Fibroblast of skin of right biceps (primary cell): ENCODE data around the gene ZNF366.
A peak's percentile ranks its signal among the peaks of the same experiment; 100 is the strongest.
"Not testable (repeated sequence)": the region's sequence is repeated elsewhere in the genome, so short reads cannot be mapped to it uniquely, and the experiment has no call there.

Experiments used
- DNase-seq: peaks from one replicate; pipeline ENCODE4 v3.0.0-alpha.2; 2013

Gene ZNF366

DNA sequence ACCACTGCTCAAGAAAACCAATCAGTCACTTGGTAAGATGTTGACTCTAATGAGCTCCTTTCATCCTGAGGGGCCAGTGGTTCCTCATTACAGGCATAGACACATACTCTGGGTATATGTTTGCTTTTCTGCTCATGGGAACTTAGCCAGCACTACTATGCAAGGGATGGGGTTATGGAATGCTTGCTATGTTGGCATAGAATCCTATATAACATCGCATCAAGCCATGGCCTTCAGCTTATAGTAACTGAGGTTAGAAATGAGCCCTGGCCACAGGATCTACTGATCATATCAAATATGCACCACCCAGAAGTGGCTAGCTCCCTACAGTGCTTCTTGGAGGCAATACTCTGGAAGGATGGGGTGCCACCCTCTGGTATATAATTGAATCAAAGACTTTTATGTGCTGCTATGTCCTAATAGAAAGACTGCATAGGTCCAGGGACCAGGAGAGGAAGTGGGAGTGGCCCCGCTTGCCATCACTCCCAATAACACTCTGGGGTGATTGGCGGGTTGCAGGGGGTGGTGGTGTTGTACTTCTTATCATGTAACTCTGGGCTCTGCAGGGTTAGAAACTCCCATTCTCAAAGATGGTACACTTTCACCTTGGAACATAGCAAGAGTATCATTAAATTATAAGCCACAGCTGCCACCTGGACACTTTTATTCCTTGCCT lies 70.3 kb downstream of the ZNF366 start:
- DNase-seq = peak; percentile 79

DNA sequence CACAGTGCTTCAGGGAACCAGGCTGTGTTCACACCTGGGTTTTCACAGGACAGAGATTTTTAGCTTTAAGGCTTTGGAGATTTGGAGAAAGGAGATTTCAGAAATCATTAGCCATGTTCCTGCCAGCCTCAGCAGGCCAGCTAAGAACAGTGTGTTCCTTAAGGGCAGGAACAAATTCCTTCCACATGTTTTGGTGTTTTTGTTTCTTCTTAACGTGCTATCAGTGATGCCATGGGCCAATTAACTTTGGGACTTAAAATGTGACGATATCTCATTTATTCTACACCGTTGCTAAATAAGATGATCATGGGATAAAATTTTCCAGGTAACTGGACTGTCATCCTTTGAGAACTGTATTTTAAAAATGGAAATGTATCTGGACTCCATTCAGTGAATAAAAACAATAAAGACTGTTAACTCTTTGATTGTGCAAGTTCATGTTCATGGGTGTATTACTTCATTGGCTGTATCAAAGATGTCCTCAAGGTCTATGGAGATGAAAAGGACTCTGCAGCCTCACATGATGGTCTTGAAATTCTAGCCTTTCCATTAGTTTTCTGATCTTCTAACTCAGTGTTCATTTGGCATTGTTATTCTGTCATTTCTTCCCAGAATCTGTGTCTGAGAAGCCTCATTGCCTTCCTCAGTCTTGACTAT lies 72.3 kb downstream of the ZNF366 start:
- no peak for DNase-seq

DNA sequence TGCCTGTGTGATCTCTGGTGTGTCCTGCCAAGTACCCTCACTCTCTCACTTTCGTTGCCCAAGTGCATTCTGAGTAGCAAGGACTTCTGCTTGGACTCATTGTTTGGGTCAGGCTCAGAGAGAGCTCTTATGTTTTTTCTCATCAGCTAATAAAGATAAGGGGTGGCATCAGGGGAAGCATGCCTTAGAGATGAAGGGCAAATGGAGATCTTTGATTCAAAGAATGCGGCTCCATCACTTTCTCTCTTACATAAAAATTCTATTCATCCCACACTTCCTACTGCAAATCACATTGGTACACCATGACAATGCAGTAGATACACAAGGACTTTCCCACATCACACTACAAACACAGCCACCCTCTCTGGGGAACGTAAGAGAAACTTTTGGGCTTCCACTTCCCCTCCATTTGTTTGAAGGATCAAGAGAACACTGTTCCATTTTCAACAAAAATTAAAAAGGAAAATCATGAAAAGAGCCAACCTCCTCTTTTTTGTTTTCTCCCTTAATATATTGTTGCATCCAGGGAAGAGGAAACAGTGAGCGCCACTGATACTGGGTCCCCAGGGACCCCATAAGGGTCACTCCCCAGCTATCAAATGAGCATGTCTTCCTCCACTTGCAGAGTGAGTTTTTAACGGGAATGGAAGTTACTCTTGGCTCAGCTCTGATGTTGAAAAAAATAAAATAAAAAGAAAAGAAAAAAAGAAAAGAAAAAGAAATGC lies 73.0 kb downstream of the ZNF366 start:
- DNase-seq = no peak

DNA sequence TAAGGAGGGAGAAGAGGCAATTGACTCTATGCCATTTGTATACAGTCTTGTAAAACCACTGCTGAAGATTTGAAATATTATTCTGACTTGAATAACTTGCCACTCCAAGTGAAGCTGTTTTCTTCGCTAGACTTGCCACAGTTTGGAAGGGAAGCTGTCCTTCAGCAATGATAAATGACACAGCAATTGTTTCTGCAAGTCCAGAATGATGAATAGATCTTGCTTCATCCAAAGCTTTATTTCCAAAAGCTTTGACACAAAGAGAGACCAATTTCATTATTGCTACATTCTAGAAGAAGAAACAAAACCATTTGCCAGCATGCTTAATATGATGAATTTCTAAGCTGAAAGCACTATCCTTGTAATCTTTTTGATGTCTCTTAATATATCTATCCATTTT lies 73.7 kb downstream of the ZNF366 start:
- no peak for DNase-seq

DNA sequence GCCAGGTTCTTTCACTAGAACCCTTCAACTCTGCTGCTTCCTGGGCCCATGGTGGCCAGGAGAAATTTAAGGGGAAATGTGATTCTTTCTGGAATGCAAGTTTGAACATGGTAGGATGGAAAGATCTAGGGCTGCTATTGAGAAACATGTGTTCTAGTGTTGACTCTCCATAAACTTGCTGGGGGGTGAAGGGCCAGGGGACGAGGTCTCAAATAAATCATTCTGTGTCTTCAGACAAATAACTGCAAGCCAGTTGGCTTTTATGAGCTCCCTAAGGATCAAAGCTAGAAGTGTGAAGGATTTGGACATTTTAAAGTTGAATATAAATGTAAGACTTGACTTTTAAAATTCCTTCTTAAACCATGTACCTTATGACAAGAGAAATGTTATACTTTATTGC lies 78.5 kb downstream of the ZNF366 start:
- DNase-seq = no peak

DNA sequence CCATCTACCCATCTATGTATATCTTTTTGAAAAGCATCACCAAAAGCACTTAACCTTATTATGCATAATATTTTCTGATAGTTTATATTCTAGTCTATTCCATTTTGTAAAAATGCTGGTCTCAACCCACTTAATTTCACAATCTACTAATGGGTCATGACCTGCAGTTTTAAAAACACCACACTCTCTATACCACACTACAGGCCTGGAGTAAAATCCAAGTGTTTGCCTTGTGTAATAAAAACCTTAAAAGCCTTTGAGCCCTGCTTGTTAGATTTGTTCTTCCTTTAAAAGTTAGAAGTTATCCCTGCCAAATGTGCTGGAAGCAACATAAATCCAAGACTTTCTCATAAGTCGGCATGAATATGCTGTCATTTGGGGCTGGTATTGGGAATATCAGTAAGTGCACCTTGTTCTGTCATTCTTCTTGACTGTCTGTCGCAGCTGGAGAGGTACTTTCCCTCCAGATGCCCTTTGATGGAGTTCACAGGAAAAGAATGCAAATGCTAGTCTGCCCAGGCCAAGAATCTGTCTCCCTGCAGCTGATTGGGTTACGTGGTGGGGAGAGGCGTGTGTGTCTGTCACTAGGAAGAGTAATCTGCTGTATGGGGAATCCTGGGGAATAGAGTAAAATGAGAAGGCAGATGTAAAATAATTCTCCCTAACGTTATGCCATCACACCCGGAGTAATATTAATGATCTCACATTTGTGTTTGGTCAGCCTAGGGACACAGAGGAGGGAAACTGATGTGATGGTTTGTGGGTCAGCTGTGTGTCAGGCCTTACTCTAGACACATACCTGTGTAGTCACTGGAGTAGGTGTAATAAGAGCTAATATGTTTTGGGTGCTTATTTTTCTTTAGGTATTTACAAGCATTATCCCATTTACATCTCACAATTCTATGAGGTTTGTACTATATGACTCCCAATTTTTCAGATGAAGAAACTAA lies 79.4 kb downstream of the ZNF366 start:
- DNase-seq = peak; percentile 46

DNA sequence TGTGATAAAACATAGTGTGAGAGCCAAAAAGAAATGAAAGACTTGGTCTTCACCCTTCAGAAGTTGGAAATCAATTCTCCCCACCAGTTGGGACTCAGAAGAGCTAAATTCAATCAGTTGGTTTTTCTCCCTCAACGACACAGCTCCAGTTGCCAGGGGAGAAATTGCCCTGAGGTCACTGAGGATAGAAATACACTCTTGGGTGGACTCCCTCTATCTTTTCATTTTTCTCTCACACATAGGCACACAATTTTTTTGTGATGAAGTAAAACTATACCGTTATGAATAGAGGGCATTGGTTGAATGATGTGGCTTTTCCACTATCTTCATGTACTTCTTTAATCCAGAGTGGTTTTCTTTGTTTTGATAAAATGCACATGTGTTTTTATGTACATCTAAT lies 80.2 kb downstream of the ZNF366 start:
- no peak for DNase-seq

DNA sequence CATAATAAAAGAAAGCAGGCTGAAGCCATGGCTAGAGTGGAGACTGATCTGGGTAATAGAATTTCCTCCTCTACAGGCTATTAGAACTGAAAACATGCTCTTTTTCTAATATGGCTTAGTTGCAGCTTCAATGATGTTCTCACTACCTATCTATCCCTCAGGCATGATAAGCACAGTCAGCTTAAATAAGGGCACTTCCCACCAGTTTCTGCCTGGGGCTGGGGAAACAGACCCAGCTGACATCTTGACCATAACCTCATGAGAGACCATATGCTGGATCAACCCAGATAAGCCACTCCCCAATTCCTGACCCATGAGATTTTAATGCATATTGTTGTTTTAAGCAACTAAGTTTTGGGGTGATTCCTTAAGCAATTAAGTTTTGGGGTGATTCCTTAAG lies 81.2 kb downstream of the ZNF366 start:
- no peak for DNase-seq

DNA sequence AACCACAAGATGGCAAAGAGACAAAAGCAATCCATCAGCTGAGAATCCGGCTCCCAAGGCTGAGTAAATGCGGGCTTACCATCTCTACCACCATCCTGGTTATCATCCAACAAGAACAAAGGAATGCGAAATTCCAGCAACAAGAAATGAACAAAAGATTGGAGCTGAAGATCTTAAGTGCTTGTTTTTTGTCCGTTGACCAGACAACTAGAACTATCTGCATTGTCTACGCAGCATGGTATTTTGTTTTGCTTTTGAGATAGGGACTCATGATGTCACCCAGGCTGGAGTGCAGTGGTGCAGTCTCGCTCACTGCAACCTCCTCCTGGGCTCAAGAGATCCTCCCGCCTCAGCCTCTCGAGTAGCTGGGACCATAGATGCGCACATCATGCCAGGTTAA lies 88.9 kb downstream of the ZNF366 start:
- no peak for DNase-seq

DNA sequence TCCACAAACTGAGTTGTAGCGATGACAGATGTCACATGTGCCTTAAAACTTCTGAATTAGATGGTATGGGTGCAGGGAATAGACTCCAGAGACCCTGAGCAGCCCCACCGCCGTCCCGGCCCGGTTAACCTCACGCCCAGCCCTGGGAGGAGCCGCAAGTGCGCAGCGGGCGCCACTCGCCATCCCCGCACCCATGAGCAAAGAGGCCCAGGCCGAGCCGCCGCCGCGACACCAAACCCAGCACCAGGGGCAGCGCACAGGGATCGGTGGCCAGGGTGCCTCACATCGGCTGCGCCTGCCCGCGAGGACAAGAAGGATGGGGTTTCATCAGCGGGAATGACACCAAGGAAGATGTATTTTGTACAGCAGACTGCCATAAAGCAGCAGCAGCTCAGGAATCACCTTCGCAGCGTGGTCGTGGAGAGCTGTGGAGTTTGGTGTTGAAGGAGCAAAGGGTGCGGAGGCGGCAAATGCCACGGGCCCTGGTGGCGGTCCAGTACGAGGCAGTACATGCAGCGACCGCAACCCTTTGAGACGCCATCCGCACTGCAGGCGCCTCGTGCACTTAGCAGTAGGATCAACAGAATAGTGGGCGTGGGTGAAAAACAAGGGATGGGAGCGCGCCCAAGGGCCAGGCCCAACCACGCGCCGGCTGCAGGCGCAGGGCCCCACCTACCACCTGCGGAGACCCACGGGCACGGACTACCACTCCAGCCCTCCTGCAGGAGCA lies 89.7 kb downstream of the ZNF366 start:
- no peak for DNase-seq

DNA sequence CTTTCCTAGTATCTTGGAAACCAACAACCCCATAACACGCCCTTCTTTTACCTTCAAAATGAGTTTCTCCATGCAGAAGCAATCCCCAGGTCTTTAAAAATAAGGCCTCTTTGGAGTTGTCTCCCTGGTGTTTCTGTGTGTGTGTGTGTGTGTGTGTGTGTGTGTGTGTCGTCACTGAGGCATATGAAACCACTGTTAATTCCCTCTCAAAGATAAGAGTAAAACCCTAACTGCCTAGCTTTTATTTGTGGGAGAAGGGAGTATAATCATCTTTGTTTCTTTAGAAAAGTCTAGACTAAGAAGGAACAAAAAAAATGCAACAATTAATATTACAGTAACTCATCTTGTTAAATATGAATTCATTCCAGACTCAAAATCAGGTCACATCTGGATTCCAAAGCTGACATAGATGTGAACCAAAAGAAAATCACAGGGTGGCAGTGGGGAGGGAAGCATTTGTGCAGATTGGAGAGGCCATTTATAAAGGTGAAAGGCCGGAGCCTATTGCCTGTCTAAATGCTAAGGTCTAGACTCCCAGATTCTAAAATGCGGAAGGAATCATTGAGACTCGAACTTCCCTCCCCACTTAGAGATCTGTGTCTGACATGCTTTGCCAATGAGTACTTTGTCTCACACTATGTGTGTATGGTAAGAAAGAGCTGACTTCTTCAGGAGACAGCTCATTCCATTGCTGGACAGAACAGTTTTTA lies 91.4 kb downstream of the ZNF366 start:
- no peak for DNase-seq

DNA sequence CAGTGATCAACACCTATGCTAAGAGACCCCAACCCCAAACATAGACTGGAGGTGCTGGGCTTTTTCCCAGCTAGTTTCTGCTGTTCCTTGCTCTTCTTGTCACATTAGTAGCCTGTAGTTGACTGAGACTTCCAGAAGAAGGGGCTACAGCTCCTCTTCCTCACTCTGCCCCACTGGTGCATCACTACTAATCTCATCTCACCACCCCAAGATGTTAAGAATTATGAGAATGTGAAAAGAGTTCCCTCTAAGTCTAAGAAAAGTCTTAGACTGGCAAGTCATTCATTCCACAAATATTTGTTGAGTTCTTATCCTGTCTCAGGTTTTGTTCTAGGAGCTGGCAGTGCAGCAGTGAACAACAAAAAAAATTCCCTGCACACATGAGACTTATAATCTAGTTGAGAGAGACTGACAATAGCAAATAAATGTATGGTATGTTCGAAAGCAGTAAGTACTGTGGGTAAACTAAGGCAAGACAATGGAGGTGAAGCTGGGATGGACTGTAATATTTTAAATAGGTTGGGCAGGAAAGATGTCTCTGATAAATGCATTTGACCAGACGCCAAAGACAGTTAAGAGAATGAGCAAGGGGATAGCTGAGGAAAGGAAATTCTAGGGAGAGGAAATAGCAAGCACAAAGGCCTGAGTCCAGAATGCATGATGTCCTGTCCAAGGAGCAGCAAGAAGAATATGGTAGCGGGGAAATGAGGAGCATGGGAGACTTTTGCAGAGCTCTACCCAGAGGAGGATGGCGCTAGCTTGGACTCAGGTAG lies 94.7 kb downstream of the ZNF366 start:
- DNase-seq = peak; percentile 85

DNA sequence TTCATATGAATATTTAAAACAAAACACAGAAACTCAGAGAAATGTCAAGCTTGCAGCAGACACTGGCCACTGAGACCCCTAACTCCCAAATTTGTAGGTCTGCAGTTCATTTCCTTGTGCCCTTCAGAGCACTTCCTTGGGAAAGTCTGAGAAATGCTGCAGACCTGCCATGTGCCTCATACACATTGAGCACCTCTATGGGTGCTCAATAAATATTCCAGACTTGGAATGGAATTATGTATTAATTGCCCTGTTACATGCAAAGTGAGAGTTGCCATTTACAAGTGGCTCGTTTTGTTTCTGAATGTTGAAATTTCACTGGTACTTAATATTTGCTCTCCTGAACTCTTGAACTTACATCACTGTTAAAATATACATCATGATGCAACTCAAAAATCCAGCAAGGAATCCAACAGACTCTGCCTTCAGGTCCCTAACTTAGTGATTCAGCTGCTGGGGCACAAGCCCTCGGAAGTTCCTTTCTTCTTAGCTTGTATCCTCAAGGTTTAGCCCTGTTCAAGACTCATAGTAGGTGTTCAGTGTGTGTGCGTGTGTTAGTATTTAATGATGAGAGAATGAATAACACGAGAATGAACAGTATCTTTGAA lies 96.4 kb downstream of the ZNF366 start:
- peak; percentile 54 for DNase-seq

DNA sequence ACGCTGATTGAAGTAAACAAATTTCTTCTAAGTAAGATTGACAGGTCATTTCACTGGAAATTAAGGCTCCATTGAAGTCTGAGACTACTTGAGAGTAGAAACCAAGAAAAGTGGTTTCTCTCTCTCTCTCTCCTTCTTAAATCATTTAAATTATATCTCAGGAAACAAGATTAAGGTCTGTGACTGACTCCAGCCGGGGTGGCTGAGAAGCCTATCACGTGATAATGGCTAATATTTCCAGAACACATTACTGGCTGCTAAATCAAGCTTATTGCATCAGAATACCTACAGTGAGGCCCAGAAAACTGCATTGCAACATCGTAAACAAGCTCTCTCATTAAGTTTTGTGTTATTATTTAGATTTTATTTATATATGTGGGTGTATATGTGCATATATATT lies 98.6 kb downstream of the ZNF366 start:
- DNase-seq = no peak

DNA sequence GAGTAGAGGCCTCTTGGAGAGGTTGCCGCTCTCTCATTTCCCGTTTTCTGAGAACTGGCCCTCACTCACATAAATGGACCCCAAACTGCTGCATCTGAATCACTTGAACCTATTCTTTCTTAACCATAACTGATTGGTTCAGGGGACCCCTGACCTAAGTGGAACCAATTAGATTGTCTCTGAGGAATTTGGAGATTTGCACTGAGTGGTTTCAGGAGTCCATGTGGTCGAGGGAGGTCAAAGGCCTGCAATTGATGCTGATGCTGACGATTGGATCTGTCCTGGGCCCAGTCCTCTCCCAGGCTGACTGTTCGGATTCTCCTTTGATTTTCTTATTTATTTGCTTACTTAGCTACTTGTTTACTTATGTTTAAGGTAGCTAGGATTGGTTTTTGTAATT lies 99.1 kb downstream of the ZNF366 start:
- no peak for DNase-seq

DNA sequence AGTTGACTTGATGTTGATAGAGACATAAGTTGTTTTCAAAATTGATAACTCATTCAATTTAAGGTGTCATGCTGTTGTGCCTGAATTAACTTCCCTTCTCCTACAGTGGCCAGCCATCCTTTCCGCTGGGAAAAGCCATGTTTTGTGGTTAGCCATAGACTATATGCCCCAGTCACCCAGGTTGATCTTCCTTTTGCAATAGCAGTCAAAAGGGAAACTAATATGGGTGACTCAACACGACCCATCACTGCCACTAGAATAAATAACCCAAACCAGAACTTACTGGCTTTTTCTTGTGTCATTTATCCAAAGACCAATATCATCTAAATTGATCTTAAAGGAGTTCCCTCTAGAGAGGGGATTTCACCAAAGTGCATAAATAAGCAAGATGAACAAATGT lies 99.7 kb downstream of the ZNF366 start:
- DNase-seq = peak; percentile 59

DNA sequence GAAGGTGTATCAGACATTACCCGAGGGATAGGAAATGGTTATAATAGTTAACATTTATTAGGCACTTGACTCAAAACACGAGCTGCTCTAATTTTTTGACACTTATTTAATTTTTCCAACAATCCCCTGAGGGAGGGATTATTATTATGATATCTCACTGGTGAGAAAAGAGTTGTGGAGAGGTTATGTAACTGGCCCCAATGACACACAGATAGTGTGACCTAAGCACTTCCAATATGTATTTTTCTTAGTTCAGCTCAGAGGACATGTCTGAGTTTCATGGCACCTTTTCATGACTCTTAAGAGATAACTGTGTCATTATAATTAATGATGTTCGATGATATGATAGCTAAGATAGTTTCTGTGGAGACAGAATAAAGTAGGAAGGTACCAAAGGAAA lies 100.1 kb downstream of the ZNF366 start:
- no peak for DNase-seq

DNA sequence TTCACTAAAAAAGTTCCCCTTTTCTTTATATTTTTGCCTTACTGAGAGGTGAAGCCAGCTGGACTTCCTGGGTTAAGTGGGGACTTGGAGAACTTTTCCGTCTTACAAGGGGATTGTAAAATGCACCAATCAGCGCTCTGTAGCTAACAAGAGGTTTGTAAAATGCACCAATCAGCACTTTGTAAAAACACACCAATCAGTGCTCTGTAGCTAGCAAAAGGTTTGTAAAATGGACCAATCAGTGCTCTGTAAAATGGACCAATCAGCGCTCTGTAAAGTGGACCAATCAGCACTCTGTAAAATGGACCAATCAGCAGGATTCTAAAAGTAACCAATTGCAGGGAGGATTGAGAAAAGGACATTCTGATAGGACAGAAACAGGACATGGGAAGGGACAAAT lies 102.4 kb downstream of the ZNF366 start:
- not testable (repeated sequence) for DNase-seq

DNA sequence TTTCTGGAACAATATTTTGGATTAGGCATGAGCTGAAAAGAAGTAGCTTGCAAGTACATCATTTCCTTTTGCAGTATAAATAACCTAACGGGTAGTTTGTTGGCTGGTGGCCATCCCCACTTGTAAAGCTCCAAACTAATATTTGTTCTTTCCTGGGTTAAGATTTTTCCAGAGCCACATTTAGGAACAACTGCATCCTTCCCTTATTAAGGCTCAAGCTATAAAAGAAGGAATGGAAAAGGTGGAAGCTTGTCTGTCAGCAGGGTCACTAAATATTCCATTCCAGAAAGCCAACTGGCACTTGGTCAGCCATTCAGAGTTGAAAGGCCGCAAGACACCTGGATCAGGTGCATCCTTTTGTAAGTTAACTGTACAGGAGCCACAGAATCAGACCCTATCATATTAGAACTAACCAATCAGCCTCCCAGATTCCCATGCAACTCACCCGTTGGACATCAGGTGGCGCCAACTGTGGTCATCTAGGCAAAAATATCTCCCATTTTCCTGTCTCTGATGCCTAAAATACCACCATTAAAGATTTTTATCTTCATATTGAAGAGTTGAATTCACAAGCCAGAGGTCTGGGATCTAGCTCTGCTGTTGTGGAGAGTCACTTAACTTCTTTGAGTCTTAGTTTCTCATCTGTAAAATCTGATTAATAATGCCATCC lies 104.1 kb downstream of the ZNF366 start:
- no peak for DNase-seq

DNA sequence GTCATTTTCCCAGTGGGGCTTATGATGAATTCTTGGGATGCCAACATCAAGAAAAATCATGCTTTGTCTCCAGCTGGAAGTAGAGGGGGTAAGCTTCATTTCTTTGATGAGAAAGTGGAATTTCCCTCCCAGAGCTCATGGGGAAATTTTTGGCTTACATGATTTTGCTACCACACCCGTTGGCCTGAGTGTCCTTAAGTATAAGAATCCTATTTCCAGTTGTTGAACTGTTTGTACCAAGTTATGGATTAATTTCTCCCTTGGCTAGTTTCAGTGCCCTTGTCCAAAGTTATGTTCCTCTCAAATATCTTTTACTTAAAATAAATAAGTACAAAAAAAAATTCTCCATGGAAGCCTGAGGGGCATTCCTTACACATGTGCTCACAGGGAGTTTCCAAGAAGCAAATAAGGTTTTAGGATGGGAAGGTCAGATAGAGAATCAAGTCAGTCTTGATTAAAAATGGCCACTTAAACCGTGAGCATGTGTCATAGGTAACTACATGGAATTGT lies 104.8 kb downstream of the ZNF366 start:
- DNase-seq = no peak
